Mesenteric fat pad (tissue), 1 donor: ENCODE measurements around the gene DGKE. TPM values are rescaled to one million over a fixed set of nuclear protein-coding genes. Genes with fewer than 3 reads are reported as not detected.

Experiments
- DNase-seq: peaks from one replicate; pipeline ENCODE4 v3.0.0-alpha.2; 2020; ENCODE audit warnings: low spot score
- total RNA-seq: library from RNA; stranded (reverse); fragmentation: NEBNext Ultra II Directional; extraction: Animal tissue kit (Norgen Biotek cat#: 25700); gene quantifications from one replicate; pipeline ENCODE4 v1.2.1, GENCODE V29; 2021
- donor health status: DM: yes; HTN: yes; CAD: no.

The DGKE gene
- total RNA-seq, 1 donor from 2014 or later, result 7.3 TPM

- DNase-seq, result peak; percentile 96
Measured at GRCh38 chr17:56913867-56914580, 80.1 kb downstream of the DGKE start, which contains the start of gene TRIM25. Gene TRIM25, minus strand, starts transcription at chr17:56914049. Its CDS starts 61 bp downstream, at chr17:56913988.

- no peak for DNase-seq
Measured at GRCh38 chr17:56914581-56915273, 80.8 kb downstream of the DGKE start.

GRCh38 chr17:56917559-56918296, 83.8 kb downstream of the DGKE start:
- no peak for DNase-seq

GRCh38 chr17:56918916-56919315, 85.0 kb downstream of the DGKE start:
- no peak for DNase-seq

Other genes with a start within 250 kb of the DGKE start
- gene NOG, start 240.5 kb upstream of the DGKE start, total RNA-seq, result 0.74 TPM
- 2.0 TPM for gene C17orf67, start 231 bp upstream of the DGKE start, total RNA-seq
- gene TRIM25, start 79.9 kb downstream of the DGKE start, total RNA-seq, result 114 TPM
- gene COIL, start 126.9 kb downstream of the DGKE start, total RNA-seq, result 9.9 TPM
- gene SCPEP1, start 144.0 kb downstream of the DGKE start, total RNA-seq, result 99.4 TPM